Sigmoid colon (tissue), 3 donors: Measurements from ENCODE around the gene CEACAM8.

Experiments used
- CTCF ChIP-seq, 4 experiments: fragments of 450-650 bp in 3 of 4; fragments of 200-600 bp in 1 of 4; IDR thresholded peaks; one replicate each; pipeline ENCODE4 v1.5.1; 2016 to 2019; ENCODE audit warnings: antibody characterized with exemption in 4 of 4, mild to moderate bottlenecking in 3 of 4, moderate library complexity in 2 of 4
- POLR2A ChIP-seq, 2 donors: fragments of 450-650 bp; IDR thresholded peaks; one replicate each; pipeline ENCODE4 v1.6.1; 2016; ENCODE audit warnings: antibody characterized with exemption in 2 of 2, mild to moderate bottlenecking in 2 of 2, moderate library complexity in 2 of 2

GRCh38 chr19:42547929-42548328 lies 46.8 kb downstream of the CEACAM8 start:
- TF ChIP-seq CTCF (IDR thresholded peaks at IDR 0.05) (no peak), POLR2A (IDR thresholded peaks at IDR 0.05) (no peak)
